Liver (tissue), 3 donors: Measurements from ENCODE around the gene IGF2BP1.

ENCODE experiments used
- CTCF ChIP-seq: fragments of 150-350 bp; IDR thresholded peaks from 2 replicates; pipeline ENCODE4 v1.5.1; 2017; ENCODE audit warnings: improper control_type of control experiment, low read depth, low read length; ENCODE audit not compliant: missing input control
- EGR1 ChIP-seq, 2 donors: IDR thresholded peaks; 2 replicates each; pipeline ENCODE4 v1.6.1; 2016 to 2018; ENCODE audit warnings: antibody characterized with exemption in 2 of 2, low read depth in 2 of 2
- GABPA ChIP-seq, 2 donors: IDR thresholded peaks in 1 of 2; conservative IDR thresholded peaks in 1 of 2; 2 replicates each; pipeline ENCODE4 v1.6.1; 2016; ENCODE audit warnings: antibody characterized with exemption in 2 of 2, mild to moderate bottlenecking in 1 of 2, moderate library complexity in 1 of 2
- HNF4A ChIP-seq, 2 donors: conservative IDR thresholded peaks; 2 replicates each; pipeline ENCODE4 v1.6.1; 2016; ENCODE audit warnings: antibody characterized with exemption in 2 of 2, mild to moderate bottlenecking in 2 of 2
- HNF4G ChIP-seq: IDR thresholded peaks from 2 replicates; pipeline ENCODE4 v1.6.1; 2016; ENCODE audit warnings: antibody characterized with exemption
- JUND ChIP-seq, 2 donors: IDR thresholded peaks; 2 replicates each; pipeline ENCODE4 v1.6.1; 2016; ENCODE audit warnings: antibody characterized with exemption in 2 of 2
- MAX ChIP-seq: IDR thresholded peaks from 2 replicates; pipeline ENCODE4 v1.6.1; 2016; ENCODE audit warnings: antibody characterized with exemption
- NR2F2 ChIP-seq: IDR thresholded peaks from 2 replicates; pipeline ENCODE4 v1.6.1; 2016; ENCODE audit warnings: antibody characterized with exemption
- RAD21 ChIP-seq, 2 donors: IDR thresholded peaks; 2 replicates each; pipeline ENCODE4 v1.6.1; 2016; ENCODE audit warnings: antibody characterized with exemption in 2 of 2, mild to moderate bottlenecking in 2 of 2
- TAF1 ChIP-seq: conservative IDR thresholded peaks from 2 replicates; pipeline ENCODE4 v1.6.1; 2016; ENCODE audit warnings: antibody characterized with exemption, mild to moderate bottlenecking
- YY1 ChIP-seq: IDR thresholded peaks from 2 replicates; pipeline ENCODE4 v1.6.1; 2016; ENCODE audit warnings: antibody characterized with exemption, mild to moderate bottlenecking
- TF ChIP-seq, protein P1 (sequence below): IDR thresholded peaks from 2 replicates; pipeline ENCODE4 v1.6.1; 2016; ENCODE audit warnings: antibody characterized with exemption, mild to moderate bottlenecking
- TF ChIP-seq, protein P2 (sequence below): IDR thresholded peaks from 2 replicates; pipeline ENCODE4 v1.6.1; 2016; ENCODE audit warnings: antibody characterized with exemption
- donor health status: healthy.
- donor health status: healthy.

DNA sequence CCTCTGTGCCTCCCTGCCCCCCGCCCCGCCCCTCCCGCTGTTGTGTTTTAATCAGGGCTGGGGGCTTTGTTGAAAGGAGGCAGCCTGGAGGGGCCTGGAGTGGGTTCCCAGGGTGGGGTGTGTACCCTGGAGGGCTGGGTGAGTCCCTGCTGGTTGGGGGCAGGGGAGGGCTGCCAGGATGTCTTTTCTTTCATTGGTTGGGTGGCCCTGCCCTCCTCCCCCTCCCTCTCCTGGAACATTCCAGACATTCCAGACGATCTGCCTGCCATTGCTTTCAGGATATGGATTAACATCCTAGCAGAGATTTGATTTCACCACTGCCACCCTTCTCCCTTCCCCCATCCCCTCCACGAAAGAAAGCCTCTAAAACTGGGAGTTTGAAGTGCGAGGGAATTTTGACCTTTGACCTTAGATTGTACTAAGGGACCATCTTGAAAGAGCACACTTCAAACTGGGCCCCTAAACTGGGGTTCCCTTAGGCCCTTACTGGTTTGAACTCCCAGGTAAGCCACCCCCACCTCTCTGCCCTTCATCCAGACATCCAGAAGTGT is 25.3 kb downstream of the IGF2BP1 start:
- TF ChIP-seq TAF1, result no peak
- no peak for TF ChIP-seq CTCF
- no peak for TF ChIP-seq MAX
- TF ChIP-seq NR2F2, result no peak
- no peak for TF ChIP-seq RAD21 (IDR thresholded peaks at IDR 0.05)
- no peak for TF ChIP-seq GABPA (IDR thresholded peaks at IDR 0.05 in 1 of 2, conservative IDR thresholded peaks at IDR 0.05 in 1 of 2)
- no peak for TF ChIP-seq YY1
- no peak for TF ChIP-seq JUND (IDR thresholded peaks at IDR 0.05)
- TF ChIP-seq, protein P1, sequence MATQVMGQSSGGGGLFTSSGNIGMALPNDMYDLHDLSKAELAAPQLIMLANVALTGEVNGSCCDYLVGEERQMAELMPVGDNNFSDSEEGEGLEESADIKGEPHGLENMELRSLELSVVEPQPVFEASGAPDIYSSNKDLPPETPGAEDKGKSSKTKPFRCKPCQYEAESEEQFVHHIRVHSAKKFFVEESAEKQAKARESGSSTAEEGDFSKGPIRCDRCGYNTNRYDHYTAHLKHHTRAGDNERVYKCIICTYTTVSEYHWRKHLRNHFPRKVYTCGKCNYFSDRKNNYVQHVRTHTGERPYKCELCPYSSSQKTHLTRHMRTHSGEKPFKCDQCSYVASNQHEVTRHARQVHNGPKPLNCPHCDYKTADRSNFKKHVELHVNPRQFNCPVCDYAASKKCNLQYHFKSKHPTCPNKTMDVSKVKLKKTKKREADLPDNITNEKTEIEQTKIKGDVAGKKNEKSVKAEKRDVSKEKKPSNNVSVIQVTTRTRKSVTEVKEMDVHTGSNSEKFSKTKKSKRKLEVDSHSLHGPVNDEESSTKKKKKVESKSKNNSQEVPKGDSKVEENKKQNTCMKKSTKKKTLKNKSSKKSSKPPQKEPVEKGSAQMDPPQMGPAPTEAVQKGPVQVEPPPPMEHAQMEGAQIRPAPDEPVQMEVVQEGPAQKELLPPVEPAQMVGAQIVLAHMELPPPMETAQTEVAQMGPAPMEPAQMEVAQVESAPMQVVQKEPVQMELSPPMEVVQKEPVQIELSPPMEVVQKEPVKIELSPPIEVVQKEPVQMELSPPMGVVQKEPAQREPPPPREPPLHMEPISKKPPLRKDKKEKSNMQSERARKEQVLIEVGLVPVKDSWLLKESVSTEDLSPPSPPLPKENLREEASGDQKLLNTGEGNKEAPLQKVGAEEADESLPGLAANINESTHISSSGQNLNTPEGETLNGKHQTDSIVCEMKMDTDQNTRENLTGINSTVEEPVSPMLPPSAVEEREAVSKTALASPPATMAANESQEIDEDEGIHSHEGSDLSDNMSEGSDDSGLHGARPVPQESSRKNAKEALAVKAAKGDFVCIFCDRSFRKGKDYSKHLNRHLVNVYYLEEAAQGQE, result no peak
- no peak for TF ChIP-seq HNF4G
- TF ChIP-seq, protein P2, sequence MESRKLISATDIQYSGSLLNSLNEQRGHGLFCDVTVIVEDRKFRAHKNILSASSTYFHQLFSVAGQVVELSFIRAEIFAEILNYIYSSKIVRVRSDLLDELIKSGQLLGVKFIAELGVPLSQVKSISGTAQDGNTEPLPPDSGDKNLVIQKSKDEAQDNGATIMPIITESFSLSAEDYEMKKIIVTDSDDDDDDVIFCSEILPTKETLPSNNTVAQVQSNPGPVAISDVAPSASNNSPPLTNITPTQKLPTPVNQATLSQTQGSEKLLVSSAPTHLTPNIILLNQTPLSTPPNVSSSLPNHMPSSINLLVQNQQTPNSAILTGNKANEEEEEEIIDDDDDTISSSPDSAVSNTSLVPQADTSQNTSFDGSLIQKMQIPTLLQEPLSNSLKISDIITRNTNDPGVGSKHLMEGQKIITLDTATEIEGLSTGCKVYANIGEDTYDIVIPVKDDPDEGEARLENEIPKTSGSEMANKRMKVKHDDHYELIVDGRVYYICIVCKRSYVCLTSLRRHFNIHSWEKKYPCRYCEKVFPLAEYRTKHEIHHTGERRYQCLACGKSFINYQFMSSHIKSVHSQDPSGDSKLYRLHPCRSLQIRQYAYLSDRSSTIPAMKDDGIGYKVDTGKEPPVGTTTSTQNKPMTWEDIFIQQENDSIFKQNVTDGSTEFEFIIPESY, result no peak
- TF ChIP-seq HNF4A (conservative IDR thresholded peaks at IDR 0.05), result no peak
- TF ChIP-seq EGR1 (IDR thresholded peaks at IDR 0.05; ENCODE audit: low read depth in 2 of 2), result no peak
